PFSK-1 (cell line): Measurements from ENCODE around the gene SMOC2.

Source experiments
- POLR2AphosphoS5 ChIP-seq: IDR thresholded peaks from 2 replicates; pipeline ENCODE4 v1.6.1; 2012; ENCODE audit warnings: low read depth, mild to moderate bottlenecking, control low read depth, low read length, moderate library complexity
- REST ChIP-seq, 2 experiments: IDR thresholded peaks; 2 replicates each; pipeline versions ENCODE4 v1.6.1 to v1.8.0; 2011 to 2012; ENCODE audit warnings: low read depth in 2 of 2, low read length in 2 of 2, control low read depth in 1 of 2, inconsistent platforms in 1 of 2, mild to moderate bottlenecking in 1 of 2, moderate library complexity in 1 of 2; ENCODE audit not compliant: insufficient read depth in 1 of 2
- SIN3A ChIP-seq: IDR thresholded peaks from 2 replicates; pipeline ENCODE4 v1.6.1; 2012; ENCODE audit warnings: mild to moderate bottlenecking, low read length, moderate library complexity, borderline replicate concordance; ENCODE audit not compliant: insufficient read depth

GRCh38 chr6:168533414-168533813 lies 92.4 kb downstream of the SMOC2 start:
- no peak for TF ChIP-seq REST (IDR thresholded peaks at IDR 0.05; ENCODE audit: insufficient read depth in 1 of 2, low read depth in 2 of 2, low read length in 2 of 2)
- no peak for TF ChIP-seq SIN3A
- no peak for TF ChIP-seq POLR2AphosphoS5
